Measurements from ENCODE around the gene DHX8.

The DHX8 gene

GRCh38 chr17:43515656-43516055 lies 31.9 kb downstream of the DHX8 start:
- no peak for DNase-seq
- in situ Hi-C loops (cut with MboI; ENCODE audit: low pct_unique_long_range_greater_than_20kb, low sequenced_read_pairs) = no loop called here

DNA sequence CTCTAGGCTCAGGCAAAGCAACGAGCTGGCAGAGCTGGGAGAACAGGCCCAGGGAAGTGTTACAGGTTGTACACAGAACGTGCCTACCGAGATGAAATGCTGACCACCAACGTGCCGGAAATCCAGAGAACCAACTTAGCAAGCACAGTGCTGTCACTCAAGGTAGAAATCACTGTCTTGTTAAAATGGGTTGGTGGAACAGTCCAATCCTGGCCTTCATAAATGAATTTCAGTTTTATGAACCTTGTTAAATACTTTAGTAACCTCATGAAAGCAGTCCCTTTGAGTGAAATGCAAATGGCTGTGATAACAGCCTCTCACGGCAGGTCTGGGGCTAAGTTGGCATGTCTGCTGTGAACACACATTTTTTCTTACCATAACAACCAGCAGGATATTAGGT lies 33.4 kb downstream of the DHX8 start:
- no peak for DNase-seq
- in situ Hi-C loops (cut with MboI; ENCODE audit: low pct_unique_long_range_greater_than_20kb, low sequenced_read_pairs) = no loop called here

- DNase-seq = no peak
- in situ Hi-C loops (cut with MboI; ENCODE audit: low pct_unique_long_range_greater_than_20kb, low sequenced_read_pairs) = no loop called here
These were observed 34.0 kb downstream of the DHX8 start for GRCh38 chr17:43517615-43518386.

DNA sequence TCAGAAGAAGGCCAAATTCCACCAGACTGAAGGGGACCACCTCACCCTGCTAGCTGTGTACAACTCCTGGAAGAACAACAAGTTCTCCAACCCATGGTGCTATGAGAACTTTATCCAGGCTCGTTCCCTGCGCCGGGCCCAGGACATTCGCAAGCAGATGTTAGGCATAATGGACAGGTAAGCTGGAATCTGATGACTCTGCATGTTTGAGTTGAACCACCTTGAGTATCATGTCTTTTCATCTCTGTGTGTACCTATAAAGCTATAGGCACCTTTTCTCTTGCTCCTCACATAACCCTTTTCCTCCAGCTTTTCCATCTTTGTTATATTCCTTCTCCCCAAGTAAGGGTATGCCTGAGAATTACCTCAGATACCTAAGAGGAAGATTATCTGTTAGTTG lies 37.6 kb downstream of the DHX8 start:
- in situ Hi-C loops (cut with MboI; ENCODE audit: low pct_unique_long_range_greater_than_20kb, low sequenced_read_pairs) = no loop called here

GRCh38 chr17:43524945-43525575 lies 41.3 kb downstream of the DHX8 start:
- no peak for DNase-seq
- in situ Hi-C loops (cut with MboI; ENCODE audit: low pct_unique_long_range_greater_than_20kb, low sequenced_read_pairs) = no loop called here

More for the DNA sequence above, 37.6 kb downstream of the DHX8 start:
- no peak for DNase-seq

DNA sequence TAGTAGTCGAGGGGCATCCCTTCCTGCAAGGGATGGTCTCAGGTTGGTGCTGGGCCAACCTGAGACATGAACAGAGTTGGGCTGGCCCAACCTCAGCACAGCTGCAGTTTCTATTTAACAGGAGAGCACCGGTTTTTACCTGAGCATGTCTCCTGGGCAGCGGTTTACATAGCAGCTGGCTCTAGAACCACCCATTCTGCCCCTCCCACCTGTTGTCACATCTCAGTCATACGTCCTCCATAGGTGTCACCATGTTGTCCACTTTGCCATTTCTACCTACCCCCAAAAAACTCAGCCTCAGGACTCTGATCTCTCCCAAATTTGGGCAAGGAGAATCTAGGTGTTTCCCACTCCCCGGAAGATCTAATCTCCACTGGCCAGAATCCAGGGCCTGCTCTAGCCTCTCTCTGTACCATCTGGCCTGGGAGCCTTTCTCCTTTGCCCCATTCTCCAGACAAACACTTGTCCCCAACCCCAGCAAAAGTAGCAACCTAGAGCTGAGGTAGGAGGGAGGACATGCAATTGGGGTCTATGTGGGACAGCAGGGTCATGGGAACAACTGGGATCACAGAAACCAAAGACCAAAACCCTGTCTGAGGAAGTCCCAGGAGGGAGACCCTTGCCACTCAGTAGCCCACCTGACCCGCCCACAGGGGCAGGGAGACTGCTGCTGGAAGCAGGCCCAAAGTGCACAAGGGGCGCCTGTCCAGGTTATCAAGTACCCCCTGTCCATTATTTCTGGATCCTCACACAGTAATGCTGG lies 43.3 kb downstream of the DHX8 start:
- no peak for DNase-seq
- in situ Hi-C loops (cut with MboI; ENCODE audit: low pct_unique_long_range_greater_than_20kb, low sequenced_read_pairs) = no loop called here

DNA sequence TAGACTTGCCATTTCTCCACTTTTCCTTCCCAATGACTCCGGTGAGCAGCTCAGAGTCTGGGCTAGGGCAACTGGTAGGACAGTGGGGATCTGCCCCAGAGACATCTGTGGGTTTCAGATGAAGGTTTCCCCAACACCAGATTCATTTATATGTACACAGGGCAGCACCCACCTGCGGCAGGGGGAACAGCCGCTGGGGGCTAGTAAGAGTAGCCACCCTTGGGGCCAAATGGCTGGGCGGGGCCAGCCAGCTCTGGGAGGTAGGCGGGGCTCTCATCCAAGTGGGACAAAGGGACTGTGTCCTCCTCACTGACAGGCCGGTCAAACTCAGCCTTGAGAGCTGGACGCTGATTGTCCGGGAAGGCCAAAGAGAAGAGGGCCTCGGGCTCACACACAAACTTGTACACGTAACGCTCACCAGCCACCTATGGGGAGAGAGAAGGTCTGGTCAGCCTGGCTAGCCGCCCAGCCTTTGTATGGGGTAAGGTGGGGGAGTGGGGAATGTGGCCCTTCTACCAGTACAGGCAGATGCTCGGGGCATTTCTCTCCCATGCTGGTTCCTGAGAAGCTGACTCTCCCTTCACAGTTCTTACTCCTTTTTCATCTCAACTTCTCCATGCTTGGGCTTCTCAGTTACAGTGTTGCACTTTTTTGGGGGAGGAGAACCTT lies 44.7 kb downstream of the DHX8 start:
- DNase-seq = no peak
- in situ Hi-C loops (cut with MboI; ENCODE audit: low pct_unique_long_range_greater_than_20kb, low sequenced_read_pairs) = no loop called here

GRCh38 chr17:43528988-43529814 lies 45.4 kb downstream of the DHX8 start:
- DNase-seq = no peak
- in situ Hi-C loops (cut with MboI; ENCODE audit: low pct_unique_long_range_greater_than_20kb, low sequenced_read_pairs) = no loop called here

- in situ Hi-C loops (cut with MboI; ENCODE audit: low pct_unique_long_range_greater_than_20kb, low sequenced_read_pairs) = no loop called here
- no peak for DNase-seq
These were observed 46.1 kb downstream of the DHX8 start for GRCh38 chr17:43529947-43530287.

DNA sequence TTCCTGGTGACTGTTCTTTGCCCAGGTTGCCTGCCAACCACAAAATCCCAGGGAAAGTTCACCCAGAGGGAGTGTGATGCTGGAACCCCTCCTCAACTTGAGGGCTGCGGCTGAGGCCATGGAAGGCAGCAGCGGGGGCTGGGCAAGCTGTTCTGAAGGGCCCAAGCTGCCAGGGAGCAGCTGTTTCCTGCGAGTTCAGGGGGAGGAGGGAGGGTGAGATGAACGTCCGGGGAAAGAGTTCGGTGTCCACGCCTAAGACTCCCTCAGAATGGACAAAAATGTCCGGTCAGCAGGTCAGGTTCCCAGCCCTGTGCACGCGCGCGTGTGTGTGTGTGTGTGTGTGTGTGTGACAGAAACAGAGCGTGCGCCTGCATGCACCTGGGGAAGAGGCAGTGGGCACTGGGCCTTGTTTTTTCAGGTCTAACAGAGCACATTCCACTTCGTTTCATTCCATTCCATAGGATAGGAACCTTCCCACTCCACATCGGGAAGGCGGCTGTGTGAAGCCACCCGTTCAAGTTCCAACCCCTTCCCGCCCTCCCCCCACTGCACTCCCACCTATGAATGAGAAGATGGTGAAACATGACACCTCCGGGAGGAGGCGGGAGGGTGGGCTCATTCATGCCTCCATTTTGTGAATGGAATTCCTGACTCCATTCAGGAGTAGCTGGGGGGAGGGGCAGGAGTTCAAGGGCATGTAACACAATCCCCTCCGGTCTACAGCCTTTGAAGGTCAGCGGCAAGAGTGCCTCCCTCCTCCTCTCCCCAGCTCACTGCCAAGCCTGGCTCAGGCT lies 46.7 kb downstream of the DHX8 start:
- no peak for DNase-seq

DNA sequence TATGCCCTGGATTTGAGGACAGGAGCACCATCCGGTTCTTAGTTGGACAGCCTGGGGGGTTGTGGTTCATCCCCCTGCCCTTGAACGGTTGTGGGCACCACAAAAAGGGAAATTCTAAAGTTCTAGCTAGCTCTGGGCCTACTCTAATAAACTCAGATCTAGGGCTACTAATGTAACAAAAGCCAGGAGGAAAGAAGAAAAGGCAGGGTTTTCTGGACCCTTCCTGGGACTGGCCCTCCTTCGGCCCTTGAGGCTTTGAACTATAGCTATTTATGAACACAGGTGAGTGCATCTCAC lies 47.3 kb downstream of the DHX8 start:
- no peak for DNase-seq
- in situ Hi-C loops (cut with MboI; ENCODE audit: low pct_unique_long_range_greater_than_20kb, low sequenced_read_pairs) = no loop called here

More for the DNA sequence above, 46.7 kb downstream of the DHX8 start:
- in situ Hi-C loops (cut with MboI; ENCODE audit: low pct_unique_long_range_greater_than_20kb, low sequenced_read_pairs) = no loop called here

- in situ Hi-C loops (cut with MboI; ENCODE audit: low pct_unique_long_range_greater_than_20kb, low sequenced_read_pairs) = no loop called here
- no peak for DNase-seq
These were observed 48.2 kb downstream of the DHX8 start for GRCh38 chr17:43531955-43532354.

DNA sequence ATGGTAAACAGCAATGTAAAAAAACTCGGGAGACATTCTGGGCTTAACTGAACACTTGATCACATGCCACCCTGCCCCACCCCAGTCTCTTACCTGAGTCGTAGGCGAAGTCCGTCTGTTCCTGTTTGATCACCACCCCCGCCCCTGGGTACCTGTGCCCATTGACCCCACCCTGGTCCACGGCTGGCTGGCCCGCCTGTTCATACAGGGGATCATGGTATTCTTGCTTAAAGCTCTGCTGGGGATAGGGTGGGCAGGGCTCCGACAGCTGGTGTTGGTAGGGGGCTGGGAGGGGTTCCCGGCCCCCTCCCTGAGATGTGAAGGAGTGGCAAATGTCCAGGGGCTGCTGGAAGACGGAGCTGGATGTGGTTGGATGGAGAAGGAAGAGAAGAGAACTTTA lies 48.8 kb downstream of the DHX8 start:
- no peak for DNase-seq
- in situ Hi-C loops (cut with MboI; ENCODE audit: low pct_unique_long_range_greater_than_20kb, low sequenced_read_pairs) = no loop called here

- in situ Hi-C loops (cut with MboI; ENCODE audit: low pct_unique_long_range_greater_than_20kb, low sequenced_read_pairs) = no loop called here
- DNase-seq = no peak
These were observed 49.9 kb downstream of the DHX8 start for GRCh38 chr17:43533699-43534098.

GRCh38 chr17:43534909-43535308 lies 51.1 kb downstream of the DHX8 start:
- in situ Hi-C loops (cut with MboI; ENCODE audit: low pct_unique_long_range_greater_than_20kb, low sequenced_read_pairs) = no loop called here
- no peak for DNase-seq

DNA sequence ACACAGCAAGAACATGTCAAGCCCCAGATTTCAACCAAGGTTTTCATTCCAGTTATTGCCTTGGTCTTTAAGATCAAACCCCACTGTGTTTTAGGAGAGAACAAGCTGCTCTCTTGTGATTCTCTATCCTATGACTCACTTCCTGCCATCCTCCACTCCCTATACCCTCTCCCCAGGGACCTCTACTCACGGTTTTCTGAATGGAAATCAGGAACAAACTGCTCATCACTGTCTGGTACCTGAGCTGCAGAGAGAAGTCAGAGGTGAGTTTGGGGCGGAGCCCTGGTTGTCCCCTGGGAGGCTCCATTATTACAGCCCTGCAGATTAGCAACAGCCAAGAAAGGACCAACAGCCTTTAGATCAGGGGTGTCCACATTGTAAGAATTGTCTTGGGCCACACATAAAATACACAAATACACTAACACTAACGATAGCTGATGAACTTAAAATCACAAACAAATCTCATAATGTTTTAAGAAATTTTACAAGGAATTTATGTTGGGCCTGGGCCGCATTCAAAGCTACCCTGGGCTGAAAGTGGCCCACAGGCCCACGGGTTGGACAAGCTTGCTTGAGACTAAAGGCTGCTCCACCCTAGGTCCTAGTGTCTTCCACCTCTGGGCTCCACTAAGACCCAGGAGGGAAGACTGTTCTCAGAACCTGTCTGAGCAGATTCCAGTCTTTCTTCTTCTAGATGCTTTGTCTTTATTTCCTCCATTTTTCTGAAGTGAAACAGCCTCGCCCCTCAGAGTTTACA lies 52.6 kb downstream of the DHX8 start:
- no peak for DNase-seq
- in situ Hi-C loops (cut with MboI; ENCODE audit: low pct_unique_long_range_greater_than_20kb, low sequenced_read_pairs) = no loop called here

- in situ Hi-C loops (cut with MboI; ENCODE audit: low pct_unique_long_range_greater_than_20kb, low sequenced_read_pairs) = no loop called here
- no peak for DNase-seq
These were observed 57.3 kb downstream of the DHX8 start for GRCh38 chr17:43540821-43541674.
